Mesendoderm (in vitro differentiated cells): ENCODE data around the gene MLF2. TPM values are rescaled to one million over a fixed set of nuclear protein-coding genes. Genes with fewer than 3 reads are reported as not detected.

Experiments
- DNase-seq: peaks from one replicate; pipeline ENCODE4 v3.0.0; 2013
- H2AK5ac ChIP-seq: 2 replicates; pipeline ENCODE4 v1.6.1; 2013; ENCODE audit warnings: low read length, inconsistent platforms
- H2BK120ac ChIP-seq: 2 replicates; pipeline ENCODE4 v1.6.1; 2013; ENCODE audit warnings: low read depth, mild to moderate bottlenecking, low read length, moderate library complexity, mixed read lengths
- H2BK15ac ChIP-seq: replicated peaks from 2 replicates; pipeline ENCODE4 v1.6.1; 2013; ENCODE audit warnings: low read depth, mild to moderate bottlenecking, moderate library complexity
- H2BK5ac ChIP-seq: 2 replicates; pipeline ENCODE4 v1.6.1; 2013; ENCODE audit warnings: low read length, inconsistent platforms
- H3K18ac ChIP-seq: 2 replicates; pipeline ENCODE4 v1.6.1; 2013; ENCODE audit warnings: mild to moderate bottlenecking, low read length, mixed read lengths
- H3K23ac ChIP-seq: one replicate; pipeline ENCODE4 v1.6.1; 2013; ENCODE audit warnings: low read length
- H3K27ac ChIP-seq: 2 replicates; pipeline ENCODE4 v1.5.1; 2013; ENCODE audit warnings: low read depth, mild to moderate bottlenecking, inconsistent platforms, low read length, moderate library complexity
- H3K27me3 ChIP-seq: 2 replicates; pipeline ENCODE4 v1.6.1; 2013; ENCODE audit warnings: low read length, control low read depth, mild to moderate bottlenecking, inconsistent platforms; ENCODE audit not compliant: insufficient read depth, poor library complexity
- H3K36me3 ChIP-seq: 2 replicates; pipeline ENCODE4 v1.6.1; 2013; ENCODE audit warnings: low read length, inconsistent platforms; ENCODE audit not compliant: control insufficient read depth, insufficient read depth
- H3K4ac ChIP-seq: one replicate; pipeline ENCODE4 v1.6.1; 2013; ENCODE audit warnings: low read depth, mild to moderate bottlenecking, low read length, moderate library complexity
- H3K4me1 ChIP-seq: 2 replicates; pipeline ENCODE4 v1.6.1; 2013; ENCODE audit warnings: low read depth, low read length, inconsistent platforms; ENCODE audit not compliant: control insufficient read depth
- H3K4me2 ChIP-seq: 2 replicates; pipeline ENCODE4 v1.6.1; 2013; ENCODE audit warnings: low read length
- H3K4me3 ChIP-seq: 2 replicates; pipeline ENCODE4 v1.5.1; 2013; ENCODE audit warnings: mild to moderate bottlenecking, low read length
- H3K56ac ChIP-seq: one replicate; pipeline ENCODE4 v1.6.1; 2013; ENCODE audit warnings: low read length
- H3K79me1 ChIP-seq: 2 replicates; pipeline ENCODE4 v1.6.1; 2013; ENCODE audit warnings: low read length, inconsistent platforms
- H3K79me2 ChIP-seq: 2 replicates; pipeline ENCODE4 v1.6.1; 2013; ENCODE audit warnings: mild to moderate bottlenecking, low read length; ENCODE audit not compliant: control insufficient read depth, insufficient read depth
- H3K9ac ChIP-seq: 2 replicates; pipeline ENCODE4 v1.6.1; 2013; ENCODE audit warnings: low read length, inconsistent platforms
- H4K5ac ChIP-seq: one replicate; pipeline ENCODE4 v1.6.1; 2013; ENCODE audit warnings: low read length
- H4K8ac ChIP-seq: one replicate; pipeline ENCODE4 v1.6.1; 2013; ENCODE audit warnings: low read depth, mild to moderate bottlenecking, control low read depth, low read length, moderate library complexity
- WGBS: extraction: QIAGEN DNeasy Blood & Tissue Kit; methylation state at CpG from one replicate; pipeline ENCODE4 v1.1.7; 2013; ENCODE audit warnings: low lambda C conversion rate, missing lambda C conversion rate; ENCODE audit not compliant: insufficient coverage; ENCODE audit errors: extremely low coverage; 5-methylcytosine and 5-hydroxymethylcytosine counted together
- polyA plus RNA-seq, 2 experiments: library from polyadenylated mRNA; stranded (reverse); fragments of 200-250 nt; gene quantifications; one replicate each; pipeline ENCODE4 v1.2.3, GENCODE V29; 2013

Gene MLF2, protein sequence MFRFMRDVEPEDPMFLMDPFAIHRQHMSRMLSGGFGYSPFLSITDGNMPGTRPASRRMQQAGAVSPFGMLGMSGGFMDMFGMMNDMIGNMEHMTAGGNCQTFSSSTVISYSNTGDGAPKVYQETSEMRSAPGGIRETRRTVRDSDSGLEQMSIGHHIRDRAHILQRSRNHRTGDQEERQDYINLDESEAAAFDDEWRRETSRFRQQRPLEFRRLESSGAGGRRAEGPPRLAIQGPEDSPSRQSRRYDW
- polyA plus RNA-seq (2013, experiment 1 of 2): 166 TPM
- polyA plus RNA-seq (2013, experiment 2 of 2): 166 TPM

DNA sequence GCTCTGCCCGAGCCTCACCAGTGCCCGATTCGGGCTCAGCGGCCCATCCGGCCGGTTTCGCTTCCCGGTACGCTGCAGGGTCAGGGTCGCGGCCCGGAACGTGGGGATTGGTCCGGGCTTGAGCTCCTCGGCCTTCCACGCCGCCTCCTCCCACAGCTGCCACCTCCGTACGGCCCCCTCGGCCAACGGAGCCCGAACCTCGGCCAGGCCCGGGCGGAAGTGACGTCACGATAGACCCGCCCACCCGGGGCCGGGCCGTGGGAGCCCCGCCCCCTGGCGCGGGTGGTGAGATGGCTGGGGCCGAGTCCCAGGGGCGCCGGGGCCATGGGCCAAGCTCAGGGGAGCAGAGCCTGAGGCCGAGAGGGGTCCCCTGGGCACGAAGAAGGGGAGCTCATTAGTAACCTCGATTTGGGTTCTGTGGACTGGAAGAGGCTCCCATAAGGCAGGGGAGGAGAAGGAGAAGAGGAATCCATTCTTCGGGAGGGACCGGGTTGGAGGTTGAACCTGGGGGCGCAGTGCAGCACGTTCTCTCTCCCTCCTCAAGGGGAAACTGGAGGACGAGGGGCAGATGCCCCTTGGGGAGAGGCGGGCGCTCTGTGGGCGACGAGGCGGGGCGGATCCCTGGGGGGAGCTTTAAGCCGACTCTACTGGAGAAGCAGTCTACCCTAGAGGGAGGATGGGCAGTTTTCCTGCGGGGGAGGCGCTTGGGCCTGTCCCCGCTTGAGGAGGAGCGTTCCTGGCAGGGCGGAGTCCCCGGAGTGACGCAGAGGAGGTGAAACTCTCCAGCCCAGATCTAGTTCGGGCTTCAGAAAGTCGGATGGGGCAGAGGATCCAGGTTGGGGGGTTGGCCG is at the start of gene MLF2:
Gene MLF2, minus strand, starts transcription at position 221 of the 851 bp plus-strand sequence. CDS start 807 bp downstream, outside the sequence.
- peak within 1 kb of the TSS; percentile 96 for H3K9ac ChIP-seq
- H3K4me3 ChIP-seq: peak within 1 kb of the TSS; percentile 87
- H3K36me3 ChIP-seq: peaks cover 11% of the 10 kb centered on the region
- H3K4me1 ChIP-seq: peaks cover 4% of the 10 kb centered on the region
- peak within 1 kb of the TSS; percentile 85 for H3K4ac ChIP-seq
- peak; percentile 99 for DNase-seq
- H2BK15ac ChIP-seq: no peak within 1 kb of the TSS
- peaks cover 10% of the 10 kb centered on the region for H3K79me2 ChIP-seq
- H4K8ac ChIP-seq: no peak within 1 kb of the TSS
- no CpG with 5 or more reads among the region's 62 CpGs for WGBS
- H2BK120ac ChIP-seq: peak within 1 kb of the TSS; percentile 62
- peak within 1 kb of the TSS; percentile 64 for H3K18ac ChIP-seq
- H2AK5ac ChIP-seq: no peak within 1 kb of the TSS
- H3K56ac ChIP-seq: peak within 1 kb of the TSS; percentile 98
- peak within 1 kb of the TSS; percentile 96 for H3K27ac ChIP-seq
- H4K5ac ChIP-seq: no peak within 1 kb of the TSS
- no peaks in the 10 kb centered on the region for H3K27me3 ChIP-seq
- peak within 1 kb of the TSS; percentile 48 for H3K23ac ChIP-seq
- H3K4me2 ChIP-seq: peak within 1 kb of the TSS; percentile 93
- peaks cover 12% of the 10 kb centered on the region for H3K79me1 ChIP-seq
- H2BK5ac ChIP-seq: peak within 1 kb of the TSS; percentile 96

GRCh38 chr12:6799147-6799546 is 46.2 kb upstream of the MLF2 start:
- WGBS: no CpG with 5 or more reads among the region's 5 CpGs
- H2BK5ac ChIP-seq: no peak overlapping the region
- H3K79me1 ChIP-seq: no peaks in the 10 kb centered on the region
- H3K56ac ChIP-seq: no peak overlapping the region
- H3K4me1 ChIP-seq: no peaks in the 10 kb centered on the region
- H3K36me3 ChIP-seq: no peaks in the 10 kb centered on the region
- H2BK15ac ChIP-seq: no peak overlapping the region
- no peak overlapping the region for H3K4me2 ChIP-seq
- H4K8ac ChIP-seq: no peak overlapping the region
- no peak overlapping the region for H3K18ac ChIP-seq
- no peak overlapping the region for H2AK5ac ChIP-seq
- no peak overlapping the region for H4K5ac ChIP-seq
- no peak overlapping the region for H3K4ac ChIP-seq
- no peak overlapping the region for H3K9ac ChIP-seq
- H3K27ac ChIP-seq: no peak overlapping the region
- no peaks in the 10 kb centered on the region for H3K27me3 ChIP-seq
- DNase-seq: no peak
- no peak overlapping the region for H2BK120ac ChIP-seq
- H3K23ac ChIP-seq: no peak overlapping the region
- no peak overlapping the region for H3K4me3 ChIP-seq
- H3K79me2 ChIP-seq: no peaks in the 10 kb centered on the region

GRCh38 chr12:6796576-6796975 is 43.6 kb upstream of the MLF2 start:
- H3K36me3 ChIP-seq: no peaks in the 10 kb centered on the region
- no peak overlapping the region for H2BK120ac ChIP-seq
- no peak for DNase-seq
- H3K4ac ChIP-seq: no peak overlapping the region
- WGBS: no CpG with 5 or more reads among the region's 4 CpGs
- H2AK5ac ChIP-seq: no peak overlapping the region
- no peaks in the 10 kb centered on the region for H3K79me2 ChIP-seq
- no peak overlapping the region for H3K4me3 ChIP-seq
- H3K79me1 ChIP-seq: no peaks in the 10 kb centered on the region
- H3K27ac ChIP-seq: no peak overlapping the region
- no peak overlapping the region for H2BK15ac ChIP-seq
- H3K4me2 ChIP-seq: no peak overlapping the region
- no peaks in the 10 kb centered on the region for H3K4me1 ChIP-seq
- no peaks in the 10 kb centered on the region for H3K27me3 ChIP-seq
- no peak overlapping the region for H3K23ac ChIP-seq
- H3K18ac ChIP-seq: no peak overlapping the region
- H2BK5ac ChIP-seq: no peak overlapping the region
- H4K8ac ChIP-seq: no peak overlapping the region
- no peak overlapping the region for H3K9ac ChIP-seq
- no peak overlapping the region for H4K5ac ChIP-seq
- no peak overlapping the region for H3K56ac ChIP-seq

DNA sequence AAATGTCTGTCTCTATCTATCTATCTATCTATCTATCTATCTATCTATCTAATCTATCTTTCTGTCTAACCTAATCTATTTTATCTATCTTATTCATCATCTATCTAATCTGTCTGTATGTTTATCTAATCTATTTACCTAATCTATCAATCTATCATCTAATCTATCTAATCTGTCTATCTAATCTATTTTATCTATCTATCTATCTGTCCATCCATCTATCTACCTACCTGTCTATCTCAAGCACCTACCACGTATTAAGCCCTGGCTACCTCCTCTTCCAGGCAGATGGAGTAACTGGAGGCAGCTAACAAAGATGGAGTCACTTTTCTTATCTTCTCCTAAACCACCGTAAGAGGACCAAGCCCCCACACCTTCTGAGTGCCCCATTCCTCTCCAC is 42.1 kb upstream of the MLF2 start:
- no peak overlapping the region for H3K23ac ChIP-seq
- no peak overlapping the region for H3K4me2 ChIP-seq
- no peaks in the 10 kb centered on the region for H3K36me3 ChIP-seq
- WGBS: no CpG with 5 or more reads among the region's 2 CpGs
- no peaks in the 10 kb centered on the region for H3K4me1 ChIP-seq
- no peaks in the 10 kb centered on the region for H3K79me1 ChIP-seq
- H4K8ac ChIP-seq: no peak overlapping the region
- H3K27ac ChIP-seq: no peak overlapping the region
- no peak overlapping the region for H3K4me3 ChIP-seq
- H4K5ac ChIP-seq: no peak overlapping the region
- no peaks in the 10 kb centered on the region for H3K27me3 ChIP-seq
- DNase-seq: peak; percentile 58
- H2AK5ac ChIP-seq: no peak overlapping the region
- H3K9ac ChIP-seq: no peak overlapping the region
- H2BK120ac ChIP-seq: no peak overlapping the region
- no peaks in the 10 kb centered on the region for H3K79me2 ChIP-seq
- H3K18ac ChIP-seq: no peak overlapping the region
- H2BK5ac ChIP-seq: no peak overlapping the region
- H2BK15ac ChIP-seq: no peak overlapping the region
- H3K4ac ChIP-seq: no peak overlapping the region
- no peak overlapping the region for H3K56ac ChIP-seq

DNA sequence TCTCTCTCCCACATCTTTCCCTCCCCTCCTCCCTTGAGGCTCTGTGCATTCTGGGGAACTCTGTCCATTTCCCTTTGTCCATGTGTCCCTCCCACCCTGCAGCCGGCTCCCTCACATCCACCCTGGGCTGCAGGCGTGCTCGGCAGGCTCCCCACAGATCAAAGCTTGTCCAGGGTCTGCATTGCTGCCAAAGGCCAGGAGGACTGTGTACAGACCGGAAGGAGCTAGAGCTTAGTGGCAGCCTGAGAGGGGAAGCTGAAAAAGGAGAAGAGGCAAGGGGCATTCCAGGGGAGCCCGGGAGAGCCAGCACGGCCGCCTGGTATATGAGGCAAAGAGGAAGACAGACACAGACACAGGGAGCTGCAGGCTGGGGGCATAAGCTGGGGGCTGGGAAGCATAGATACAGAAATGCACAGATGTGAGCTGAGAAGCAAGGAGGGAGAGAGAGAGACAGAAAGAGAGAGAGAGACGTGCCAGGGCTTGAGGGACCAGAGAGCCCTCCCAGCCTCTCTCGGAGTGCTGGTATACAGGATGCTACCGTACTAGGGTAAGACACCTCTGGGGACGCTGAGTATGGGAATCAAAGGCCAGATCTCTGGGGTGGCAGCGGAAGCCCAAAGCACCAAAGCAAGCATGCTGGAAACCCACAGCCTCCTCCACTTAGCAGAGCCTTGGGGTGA is 39.7 kb upstream of the MLF2 start:
- no peaks in the 10 kb centered on the region for H3K27me3 ChIP-seq
- H4K8ac ChIP-seq: no peak overlapping the region
- H3K4me1 ChIP-seq: peaks cover 3% of the 10 kb centered on the region
- H3K56ac ChIP-seq: no peak overlapping the region
- no peak overlapping the region for H3K4me2 ChIP-seq
- no peak for DNase-seq
- H2BK5ac ChIP-seq: no peak overlapping the region
- H3K23ac ChIP-seq: no peak overlapping the region
- no peaks in the 10 kb centered on the region for H3K79me1 ChIP-seq
- no peaks in the 10 kb centered on the region for H3K79me2 ChIP-seq
- no peak overlapping the region for H4K5ac ChIP-seq
- H3K4ac ChIP-seq: no peak overlapping the region
- H3K9ac ChIP-seq: no peak overlapping the region
- no peak overlapping the region for H3K4me3 ChIP-seq
- no peak overlapping the region for H3K18ac ChIP-seq
- H2BK120ac ChIP-seq: no peak overlapping the region
- H3K36me3 ChIP-seq: no peaks in the 10 kb centered on the region
- H3K27ac ChIP-seq: no peak overlapping the region
- no CpG with 5 or more reads among the region's 12 CpGs for WGBS
- no peak overlapping the region for H2BK15ac ChIP-seq
- no peak overlapping the region for H2AK5ac ChIP-seq
